HepG2 (cell line): ENCODE measurements around the gene MARF1. TPM values are rescaled to one million over a fixed set of nuclear protein-coding genes. Genes with fewer than 3 reads are reported as not detected.

ENCODE experiments used
- CEBPG ChIP-seq: IDR thresholded peaks from 2 replicates; pipeline ENCODE4 v1.6.1; 2016
- CENPBD1 ChIP-seq: sonication (generic); formaldehyde crosslinking; IDR thresholded peaks from 2 replicates; pipeline ENCODE4 v1.8.0; 2022; ENCODE audit warnings: missing genetic modification reagents, low read depth, mild to moderate bottlenecking, borderline replicate concordance
- CENPX ChIP-seq: sonication (generic); formaldehyde crosslinking; IDR thresholded peaks from 2 replicates; pipeline ENCODE4 v1.9.0; 2021; ENCODE audit warnings: mild to moderate bottlenecking, missing genetic modification reagents, moderate library complexity
- ELF3 ChIP-seq: IDR thresholded peaks from 2 replicates; pipeline ENCODE4 v1.6.1; 2016; ENCODE audit warnings: missing genetic modification reagents, missing compliant biosample characterization
- FOSL1 ChIP-seq: sonication (generic); formaldehyde crosslinking; IDR thresholded peaks from 2 replicates; pipeline ENCODE4 v1.9.0; 2021; ENCODE audit warnings: missing genetic modification reagents, borderline replicate concordance
- GATA4 ChIP-seq: sonication (generic); IDR thresholded peaks from 2 replicates; pipeline ENCODE4 v1.6.1; 2016; ENCODE audit warnings: antibody characterized with exemption, low read depth, borderline replicate concordance
- KLF15 ChIP-seq: sonication (generic); formaldehyde crosslinking; IDR thresholded peaks from 2 replicates; pipeline ENCODE4 v1.8.1; 2023; ENCODE audit warnings: borderline replicate concordance, mild to moderate bottlenecking, inconsistent platforms, missing genetic modification reagents, mixed read lengths
- MED1 ChIP-seq: sonication (generic); formaldehyde crosslinking; IDR thresholded peaks from 2 replicates; pipeline ENCODE4 v1.4.0; 2020; ENCODE audit warnings: missing genetic modification reagents
- MTF1 ChIP-seq: sonication (generic); formaldehyde crosslinking; IDR thresholded peaks from 2 replicates; pipeline ENCODE4 v1.5.0; 2020; ENCODE audit warnings: missing genetic modification reagents
- ONECUT2 ChIP-seq: sonication (generic); formaldehyde crosslinking; IDR thresholded peaks from 2 replicates; pipeline ENCODE4 v1.4.0; 2020; ENCODE audit warnings: missing genetic modification reagents
- PRMT3 ChIP-seq: sonication (generic); formaldehyde crosslinking; IDR thresholded peaks from 2 replicates; pipeline ENCODE4 v1.8.1; 2022; ENCODE audit warnings: low read depth, mild to moderate bottlenecking, moderate library complexity, missing genetic modification reagents, borderline replicate concordance
- SMC3 ChIP-seq: IDR thresholded peaks from 2 replicates; pipeline ENCODE4 v1.6.1; 2011; ENCODE audit warnings: low read length, improper control_type of control experiment
- SOX13 ChIP-seq, 3 experiments: fragments of 450-650 bp in 1 of 3; sonication (generic) in 1 of 3; formaldehyde crosslinking in 1 of 3; IDR thresholded peaks in 2 of 3; conservative IDR thresholded peaks in 1 of 3; 2 replicates each; pipeline versions ENCODE4 v1.5.0 to v1.6.1; 2016 to 2020; ENCODE audit warnings: antibody characterized with exemption in 1 of 3, mild to moderate bottlenecking in 1 of 3, missing compliant biosample characterization in 1 of 3, missing genetic modification reagents in 1 of 3, moderate library complexity in 1 of 3
- ZFP82 ChIP-seq: sonication (generic); formaldehyde crosslinking; IDR thresholded peaks from 2 replicates; pipeline ENCODE4 v1.5.1; 2020; ENCODE audit warnings: mild to moderate bottlenecking, missing genetic modification reagents, borderline replicate concordance
- ZHX1 ChIP-seq: sonication (generic); formaldehyde crosslinking; IDR thresholded peaks from 2 replicates; pipeline ENCODE4 v1.8.1; 2022; ENCODE audit warnings: low read depth, mild to moderate bottlenecking, missing genetic modification reagents
- ZNF354B ChIP-seq: sonication (generic); formaldehyde crosslinking; IDR thresholded peaks from 2 replicates; pipeline ENCODE4 v1.8.0; 2022; ENCODE audit warnings: mild to moderate bottlenecking, missing genetic modification reagents
- ZNF451 ChIP-seq: sonication (generic); formaldehyde crosslinking; IDR thresholded peaks from 2 replicates; pipeline ENCODE4 v1.5.0; 2020; ENCODE audit warnings: mild to moderate bottlenecking, missing genetic modification reagents
- polyA plus RNA-seq, 8 experiments: library from polyadenylated mRNA; depleted of rRNA in 3 of 8; stranded (reverse) in 7 of 8; unstranded in 1 of 8; fragments of >200 nt; fragmentation: Illumina TruSeq in 4 of 8; extraction: Trizol in 4 of 8; gene quantifications; 2 replicates each; pipeline versions ENCODE4 v1.2.1 to v1.2.3, GENCODE V29; 2011 to 2016; ENCODE audit warnings: low read depth in 4 of 8, missing spikeins in 1 of 8, mixed read lengths in 1 of 8; ENCODE audit not compliant: insufficient read depth in 1 of 8
- total RNA-seq, 5 experiments: library from RNA; depleted of rRNA; stranded (reverse); fragments of >200 nt; fragmentation: Illumina TruSeq; extraction: Trizol; gene quantifications; 2 replicates each; pipeline ENCODE4 v1.2.3, GENCODE V29; 2016; ENCODE audit warnings: low read depth in 1 of 5
- TF ChIP-seq, protein P1 (sequence below): sonication (generic); formaldehyde crosslinking; IDR thresholded peaks from 2 replicates; pipeline ENCODE4 v1.5.0; 2020; ENCODE audit warnings: mild to moderate bottlenecking, missing genetic modification reagents
- TF ChIP-seq, protein P2 (sequence below): sonication (generic); formaldehyde crosslinking; IDR thresholded peaks from 2 replicates; pipeline ENCODE4 v1.4.0; 2020; ENCODE audit warnings: mild to moderate bottlenecking, missing genetic modification reagents, borderline replicate concordance

Gene MARF1
- total and polyA plus RNA-seq, 2 of the 13 experiments (the other 11 are each of a cell fraction or from before 2014, with no cell fraction given) = 8.7 to 20.7 TPM

GRCh38 chr16:15644267-15644961 is 1.5 kb upstream of the MARF1 start (continued):
- TF ChIP-seq PRMT3 (CRISPR knock-in tag) = 0 out of 2 replicates have a peak, but pooled peaks have one; percentile 18
- TF ChIP-seq, protein P1, sequence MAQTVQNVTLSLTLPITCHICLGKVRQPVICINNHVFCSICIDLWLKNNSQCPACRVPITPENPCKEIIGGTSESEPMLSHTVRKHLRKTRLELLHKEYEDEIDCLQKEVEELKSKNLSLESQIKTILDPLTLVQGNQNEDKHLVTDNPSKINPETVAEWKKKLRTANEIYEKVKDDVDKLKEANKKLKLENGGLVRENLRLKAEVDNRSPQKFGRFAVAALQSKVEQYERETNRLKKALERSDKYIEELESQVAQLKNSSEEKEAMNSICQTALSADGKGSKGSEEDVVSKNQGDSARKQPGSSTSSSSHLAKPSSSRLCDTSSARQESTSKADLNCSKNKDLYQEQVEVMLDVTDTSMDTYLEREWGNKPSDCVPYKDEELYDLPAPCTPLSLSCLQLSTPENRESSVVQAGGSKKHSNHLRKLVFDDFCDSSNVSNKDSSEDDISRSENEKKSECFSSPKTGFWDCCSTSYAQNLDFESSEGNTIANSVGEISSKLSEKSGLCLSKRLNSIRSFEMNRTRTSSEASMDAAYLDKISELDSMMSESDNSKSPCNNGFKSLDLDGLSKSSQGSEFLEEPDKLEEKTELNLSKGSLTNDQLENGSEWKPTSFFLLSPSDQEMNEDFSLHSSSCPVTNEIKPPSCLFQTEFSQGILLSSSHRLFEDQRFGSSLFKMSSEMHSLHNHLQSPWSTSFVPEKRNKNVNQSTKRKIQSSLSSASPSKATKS (CRISPR knock-in tag) = no peak
- TF ChIP-seq ELF3 (CRISPR knock-in tag) = peak; percentile 32; the same call in 1 of the 2 replicates
- no peak for TF ChIP-seq SMC3
- no peak for TF ChIP-seq SOX13 (IDR thresholded peaks at IDR 0.05)
- peak in 1 of 2 experiments; percentile 72; a peak in 2 of 4 replicates for TF ChIP-seq SOX13 (CRISPR knock-in tag; conservative IDR thresholded peaks at IDR 0.05 in 1 of 2, IDR thresholded peaks at IDR 0.05 in 1 of 2)
- TF ChIP-seq CENPBD1 = no peak
- TF ChIP-seq CENPX = no peak
- TF ChIP-seq CEBPG (CRISPR knock-in tag) = peak; percentile 70
- TF ChIP-seq GATA4 = no peak
- no peak for TF ChIP-seq ZNF451 (CRISPR knock-in tag)
- no peak for TF ChIP-seq ZHX1 (CRISPR knock-in tag)
- no peak for TF ChIP-seq ZNF354B
- TF ChIP-seq FOSL1 = no peak
- no peak for TF ChIP-seq KLF15 (CRISPR knock-in tag)
- TF ChIP-seq MED1 (CRISPR knock-in tag) = peak; percentile 86
- TF ChIP-seq, protein P2, sequence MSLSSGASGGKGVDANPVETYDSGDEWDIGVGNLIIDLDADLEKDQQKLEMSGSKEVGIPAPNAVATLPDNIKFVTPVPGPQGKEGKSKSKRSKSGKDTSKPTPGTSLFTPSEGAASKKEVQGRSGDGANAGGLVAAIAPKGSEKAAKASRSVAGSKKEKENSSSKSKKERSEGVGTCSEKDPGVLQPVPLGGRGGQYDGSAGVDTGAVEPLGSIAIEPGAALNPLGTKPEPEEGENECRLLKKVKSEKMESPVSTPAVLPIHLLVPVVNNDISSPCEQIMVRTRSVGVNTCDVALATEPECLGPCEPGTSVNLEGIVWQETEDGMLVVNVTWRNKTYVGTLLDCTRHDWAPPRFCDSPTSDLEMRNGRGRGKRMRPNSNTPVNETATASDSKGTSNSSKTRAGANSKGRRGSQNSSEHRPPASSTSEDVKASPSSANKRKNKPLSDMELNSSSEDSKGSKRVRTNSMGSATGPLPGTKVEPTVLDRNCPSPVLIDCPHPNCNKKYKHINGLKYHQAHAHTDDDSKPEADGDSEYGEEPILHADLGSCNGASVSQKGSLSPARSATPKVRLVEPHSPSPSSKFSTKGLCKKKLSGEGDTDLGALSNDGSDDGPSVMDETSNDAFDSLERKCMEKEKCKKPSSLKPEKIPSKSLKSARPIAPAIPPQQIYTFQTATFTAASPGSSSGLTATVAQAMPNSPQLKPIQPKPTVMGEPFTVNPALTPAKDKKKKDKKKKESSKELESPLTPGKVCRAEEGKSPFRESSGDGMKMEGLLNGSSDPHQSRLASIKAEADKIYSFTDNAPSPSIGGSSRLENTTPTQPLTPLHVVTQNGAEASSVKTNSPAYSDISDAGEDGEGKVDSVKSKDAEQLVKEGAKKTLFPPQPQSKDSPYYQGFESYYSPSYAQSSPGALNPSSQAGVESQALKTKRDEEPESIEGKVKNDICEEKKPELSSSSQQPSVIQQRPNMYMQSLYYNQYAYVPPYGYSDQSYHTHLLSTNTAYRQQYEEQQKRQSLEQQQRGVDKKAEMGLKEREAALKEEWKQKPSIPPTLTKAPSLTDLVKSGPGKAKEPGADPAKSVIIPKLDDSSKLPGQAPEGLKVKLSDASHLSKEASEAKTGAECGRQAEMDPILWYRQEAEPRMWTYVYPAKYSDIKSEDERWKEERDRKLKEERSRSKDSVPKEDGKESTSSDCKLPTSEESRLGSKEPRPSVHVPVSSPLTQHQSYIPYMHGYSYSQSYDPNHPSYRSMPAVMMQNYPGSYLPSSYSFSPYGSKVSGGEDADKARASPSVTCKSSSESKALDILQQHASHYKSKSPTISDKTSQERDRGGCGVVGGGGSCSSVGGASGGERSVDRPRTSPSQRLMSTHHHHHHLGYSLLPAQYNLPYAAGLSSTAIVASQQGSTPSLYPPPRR (CRISPR knock-in tag) = no peak
- TF ChIP-seq MTF1 = no peak
- no peak for TF ChIP-seq ONECUT2
- TF ChIP-seq ZFP82 = peak; percentile 77; the same call in 1 of the 2 replicates
